Transverse colon (tissue), 4 donors: ENCODE measurements around the gene ASXL2. TPM values are rescaled to one million over a fixed set of nuclear protein-coding genes. Genes with fewer than 3 reads are reported as not detected.
"Not testable (repeated sequence)": the region's sequence is repeated elsewhere in the genome, so short reads cannot be mapped to it uniquely, and the experiment has no call there.

Experiments used
- DNase-seq: peaks from one replicate; pipeline ENCODE4 v3.0.0-alpha.2; 2019
- H3K27ac ChIP-seq, 4 donors: fragments of 200-600 bp; sonication (generic); 2 replicates each; pipeline ENCODE4 v1.5.1; 2016 to 2018; ENCODE audit warnings: inconsistent platforms in 4 of 4
- H3K27me3 ChIP-seq: fragments of 200-600 bp; sonication (generic); 2 replicates; pipeline ENCODE4 v1.5.1; 2017; ENCODE audit warnings: inconsistent platforms
- H3K36me3 ChIP-seq, 4 donors: fragments of 200-600 bp; sonication (generic); 2 replicates each; pipeline ENCODE4 v1.5.1; 2017 to 2019; ENCODE audit warnings: inconsistent platforms in 4 of 4
- H3K4me1 ChIP-seq, 4 donors: fragments of 200-600 bp; sonication (generic); 2 replicates each; pipeline ENCODE4 v1.5.1; 2017 to 2020; ENCODE audit warnings: inconsistent platforms in 4 of 4
- H3K4me3 ChIP-seq, 4 donors: fragments of 200-600 bp; sonication (generic); 1 replicate in 1 of 4; 2 replicates in 3 of 4; pipeline versions ENCODE4 v1.5.1 to v1.6.1; 2017 to 2019; ENCODE audit warnings: inconsistent platforms in 4 of 4
- H3K9me3 ChIP-seq, 2 donors: fragments of 200-600 bp; sonication (generic); 2 replicates each; pipeline ENCODE4 v1.5.1; 2017 to 2019; ENCODE audit warnings: inconsistent platforms in 2 of 2
- EP300 ChIP-seq: sonication (generic); formaldehyde crosslinking; IDR thresholded peaks from one replicate; pipeline ENCODE4 v1.6.1; 2017; ENCODE audit warnings: antibody characterized with exemption, low read depth
- POLR2A ChIP-seq: fragments of 450-650 bp; IDR thresholded peaks from one replicate; pipeline ENCODE4 v1.6.1; 2016; ENCODE audit warnings: antibody characterized with exemption, mild to moderate bottlenecking, moderate library complexity
- POLR2AphosphoS5 ChIP-seq, 3 donors: sonication (generic); formaldehyde crosslinking; IDR thresholded peaks; one replicate each; pipeline ENCODE4 v1.6.1; 2016; ENCODE audit warnings: antibody characterized with exemption in 3 of 3
- WGBS, 2 donors: methylation state at CpG; one replicate each; pipeline ENCODE4 v1.1.5; 2018; ENCODE audit warnings: low coverage in 1 of 2; 5-methylcytosine and 5-hydroxymethylcytosine counted together
- in situ Hi-C, 4 donors: fragments of 200-750 bp; cut with MboI; loops; one replicate each; pipeline versions ENCODE4 v1.15.0 to v1.15.1; 2017; ENCODE audit warnings: low sequenced_read_pairs in 3 of 4, low pct_ligation_motif_present in 1 of 4, low pct_unique_long_range_greater_than_20kb in 1 of 4
- intact Hi-C: fragments of 100-400 bp; cut with DNase I; formaldehyde crosslinking; loops from one replicate; pipeline ENCODE4 v1.15.1; 2023; ENCODE audit warnings: low total_unique reads
- total RNA-seq, 4 donors: library from RNA; depleted of rRNA; stranded (reverse); fragments of >200 nt; gene quantifications; one replicate each; pipeline ENCODE4 v1.1.0, GENCODE V29; 2016
- TF ChIP-seq, protein P1 (sequence below), 5 experiments: fragments of 200-600 bp in 3 of 5; fragments of 450-650 bp in 2 of 5; sonication (generic) in 3 of 5; IDR thresholded peaks; 1 replicate in 2 of 5; 2 replicates in 3 of 5; pipeline ENCODE4 v1.5.1; 2016 to 2017; ENCODE audit warnings: antibody characterized with exemption in 5 of 5, inconsistent platforms in 3 of 5, mild to moderate bottlenecking in 2 of 5, moderate library complexity in 1 of 5

The ASXL2 gene
- total RNA-seq, 4 donors from 2014 or later, result 17.3 to 36.6 (median 23.3) TPM

GRCh38 chr2:25707927-25708590 lies 170.2 kb downstream of the ASXL2 start:
- Histone ChIP-seq H3K27ac (no peak overlapping the region), H3K9me3 (no peaks in the 10 kb centered on the region), H3K4me1 (peaks cover 0 to 3% (median 0%) of the 10 kb centered on the region in 4 donors), H3K27me3 (no peaks in the 10 kb centered on the region), H3K36me3 (no peaks in the 10 kb centered on the region), H3K4me3 (no peak overlapping the region)
- WGBS, 2 donors, result 54% methylated on average over 5 of the region's 5 CpGs; no CpG with 5 or more reads in 1 of the 2 donors
- in situ Hi-C loops (no loop called here), intact Hi-C loops (no loop called here)
- no peak for DNase-seq
- TF ChIP-seq EP300 (no peak), POLR2AphosphoS5 (IDR thresholded peaks at IDR 0.05) (no peak), POLR2A (no peak)
- TF ChIP-seq, protein P1, sequence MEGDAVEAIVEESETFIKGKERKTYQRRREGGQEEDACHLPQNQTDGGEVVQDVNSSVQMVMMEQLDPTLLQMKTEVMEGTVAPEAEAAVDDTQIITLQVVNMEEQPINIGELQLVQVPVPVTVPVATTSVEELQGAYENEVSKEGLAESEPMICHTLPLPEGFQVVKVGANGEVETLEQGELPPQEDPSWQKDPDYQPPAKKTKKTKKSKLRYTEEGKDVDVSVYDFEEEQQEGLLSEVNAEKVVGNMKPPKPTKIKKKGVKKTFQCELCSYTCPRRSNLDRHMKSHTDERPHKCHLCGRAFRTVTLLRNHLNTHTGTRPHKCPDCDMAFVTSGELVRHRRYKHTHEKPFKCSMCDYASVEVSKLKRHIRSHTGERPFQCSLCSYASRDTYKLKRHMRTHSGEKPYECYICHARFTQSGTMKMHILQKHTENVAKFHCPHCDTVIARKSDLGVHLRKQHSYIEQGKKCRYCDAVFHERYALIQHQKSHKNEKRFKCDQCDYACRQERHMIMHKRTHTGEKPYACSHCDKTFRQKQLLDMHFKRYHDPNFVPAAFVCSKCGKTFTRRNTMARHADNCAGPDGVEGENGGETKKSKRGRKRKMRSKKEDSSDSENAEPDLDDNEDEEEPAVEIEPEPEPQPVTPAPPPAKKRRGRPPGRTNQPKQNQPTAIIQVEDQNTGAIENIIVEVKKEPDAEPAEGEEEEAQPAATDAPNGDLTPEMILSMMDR (IDR thresholded peaks at IDR 0.05), result no peak

GRCh38 chr2:25705575-25705974 lies 172.7 kb downstream of the ASXL2 start:
- H3K27me3 ChIP-seq, H3K4me1 ChIP-seq, H3K36me3 ChIP-seq, DNase-seq, intact Hi-C loops, in situ Hi-C loops, H3K9me3 ChIP-seq, H3K4me3 ChIP-seq, H3K27ac ChIP-seq: not testable (repeated sequence)
- WGBS, 2 donors, result 97% methylated on average over 33 of the region's 33 CpGs; no CpG with 5 or more reads in 1 of the 2 donors

DNA sequence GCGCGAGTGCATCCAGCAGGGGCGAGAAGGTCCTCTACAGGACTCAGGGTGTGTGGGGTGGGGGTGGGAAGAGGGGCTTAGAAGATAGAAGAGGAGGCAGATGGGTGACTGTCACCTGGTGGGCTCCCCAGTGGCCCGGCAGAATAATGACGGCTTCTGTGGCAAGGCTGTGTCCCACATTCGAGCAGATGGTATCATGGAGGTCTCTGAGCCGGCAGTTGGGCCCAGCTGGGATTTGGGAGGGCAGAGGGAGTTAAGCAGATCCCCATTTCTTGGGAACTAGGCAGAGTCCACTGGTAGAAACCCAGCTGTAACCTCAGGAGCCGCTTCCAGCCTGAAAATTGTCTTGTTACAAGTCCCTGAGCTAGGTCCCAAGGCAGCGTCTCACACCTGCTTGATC lies 176.5 kb downstream of the ASXL2 start:
- in situ Hi-C loops (no loop called here), intact Hi-C loops (no loop called here)
- DNase-seq, result no peak
- H3K4me1 ChIP-seq, result no peaks in the 10 kb centered on the region
- 90 to 100% methylated on average over 1 to 9 of the region's 9 CpGs for WGBS, 2 donors
- no peak for TF ChIP-seq EP300
- no peak for TF ChIP-seq POLR2A
- no peak overlapping the region for H3K27ac ChIP-seq
- H3K36me3 ChIP-seq, result no peaks in the 10 kb centered on the region
- H3K4me3 ChIP-seq, result no peak overlapping the region
- peaks cover 6% of the 10 kb centered on the region for H3K27me3 ChIP-seq
- H3K9me3 ChIP-seq, result no peaks in the 10 kb centered on the region

DNA sequence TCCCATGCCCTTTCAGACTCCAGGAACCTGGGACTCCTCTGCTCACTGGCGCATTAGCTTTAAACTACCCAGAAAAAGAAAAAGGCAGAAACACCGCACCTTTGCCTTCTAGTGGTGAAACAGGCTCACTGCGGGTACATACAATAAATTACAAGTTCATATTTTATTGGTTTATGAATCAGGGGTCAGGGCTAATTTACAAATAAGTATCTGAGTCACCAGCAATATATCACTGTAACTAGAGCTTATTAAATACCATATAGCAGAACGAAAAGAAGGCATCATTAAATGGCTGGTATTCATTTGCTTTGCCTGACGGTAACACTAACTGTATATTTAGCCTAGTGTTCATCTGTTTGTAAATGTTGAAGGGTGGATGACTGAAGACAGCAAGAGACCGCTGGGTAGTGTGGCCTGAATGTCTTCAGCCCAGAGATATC lies 178.0 kb downstream of the ASXL2 start:
- DNase-seq, result no peak
- Histone ChIP-seq H3K27me3 (peaks cover 6% of the 10 kb centered on the region), H3K4me1 (no peaks in the 10 kb centered on the region), H3K27ac (no peak overlapping the region), H3K36me3 (no peaks in the 10 kb centered on the region), H3K4me3 (no peak overlapping the region), H3K9me3 (no peaks in the 10 kb centered on the region)
- intact Hi-C loops (no loop called here), in situ Hi-C loops (no loop called here)
- WGBS, 2 donors, result 20 to 28% methylated on average over 5 to 6 of the region's 6 CpGs
- TF ChIP-seq POLR2AphosphoS5 (IDR thresholded peaks at IDR 0.05), result no peak
- TF ChIP-seq, protein P1 (IDR thresholded peaks at IDR 0.05), result peak; percentile 59 to 67 (median 66)

GRCh38 chr2:25699216-25699615 lies 179.1 kb downstream of the ASXL2 start:
- Histone ChIP-seq H3K27me3 (peaks cover 6% of the 10 kb centered on the region), H3K9me3 (no peaks in the 10 kb centered on the region), H3K27ac (no peak overlapping the region), H3K36me3 (no peaks in the 10 kb centered on the region), H3K4me1 (no peaks in the 10 kb centered on the region), H3K4me3 (no peak overlapping the region)
- no peak for DNase-seq
- intact Hi-C loops, result loop anchor here (10.0 kb wide), 1 partner anchor 94 kb away; no protein-coding TSS in a partner anchor
- WGBS, 2 donors, result 84 to 100% methylated on average over 1 to 7 of the region's 7 CpGs
- in situ Hi-C loops, result no loop called here
- TF ChIP-seq POLR2AphosphoS5 (IDR thresholded peaks at IDR 0.05) (no peak), POLR2A (no peak), EP300 (no peak)
- TF ChIP-seq, protein P1 (IDR thresholded peaks at IDR 0.05), result no peak
